ENCODE data around the gene TTLL12. TPM values are rescaled to one million over a fixed set of nuclear protein-coding genes. Genes with fewer than 3 reads are reported as not detected.

TTLL12 gene
- total RNA-seq, 2 experiments from 2014 or later: 66.5 to 71.5 TPM

- Histone ChIP-seq H3K9me2 (ENCODE audit: insufficient read depth, low read length) (no peaks in the 10 kb centered on the region), H3K9me3 (ENCODE audit: low read length) (no peaks in the 10 kb centered on the region), H4K20me1 (ENCODE audit: insufficient read depth, low read length) (no peaks in the 10 kb centered on the region), H2AFZ (ENCODE audit: low read length) (no peak overlapping the region), H3K4me2 (ENCODE audit: low read length) (no peak overlapping the region), H3K79me2 (ENCODE audit: insufficient read depth, low read depth, low read length) (no peaks in the 10 kb centered on the region), H3K4me3 (ENCODE audit: low read depth, low read length, poor library complexity, severe bottlenecking) (no peak overlapping the region), H3K27ac (ENCODE audit: low read depth, low read length, poor library complexity, severe bottlenecking) (no peak overlapping the region), H3K36me3 (ENCODE audit: insufficient read depth, low read length) (no peaks in the 10 kb centered on the region), H3K4me1 (ENCODE audit: insufficient read depth, low read length, poor library complexity, severe bottlenecking) (no peaks in the 10 kb centered on the region)
- CTCF ChIA-PET (ENCODE audit: unreplicated experiment): no interaction called here
- BruUV-seq (replicated peaks): no TSS peak
- no peak for TF ChIP-seq EZH2phosphoT487 (IDR thresholded peaks at IDR 0.05; ENCODE audit: borderline replicate concordance, low read depth, low read length)
- no peak for TF ChIP-seq CTCF (conservative IDR thresholded peaks at IDR 0.05; ENCODE audit: low read length)
- POLR2A ChIA-PET: no interaction called here
- DNase-seq (ENCODE audit: low spot score): no peak
- intact Hi-C loops (cut with micrococcal nuclease; ENCODE audit: unreplicated experiment): no loop called here
These were observed 13.6 kb upstream of the TTLL12 start for GRCh38 chr22:43200555-43200954.

DNA sequence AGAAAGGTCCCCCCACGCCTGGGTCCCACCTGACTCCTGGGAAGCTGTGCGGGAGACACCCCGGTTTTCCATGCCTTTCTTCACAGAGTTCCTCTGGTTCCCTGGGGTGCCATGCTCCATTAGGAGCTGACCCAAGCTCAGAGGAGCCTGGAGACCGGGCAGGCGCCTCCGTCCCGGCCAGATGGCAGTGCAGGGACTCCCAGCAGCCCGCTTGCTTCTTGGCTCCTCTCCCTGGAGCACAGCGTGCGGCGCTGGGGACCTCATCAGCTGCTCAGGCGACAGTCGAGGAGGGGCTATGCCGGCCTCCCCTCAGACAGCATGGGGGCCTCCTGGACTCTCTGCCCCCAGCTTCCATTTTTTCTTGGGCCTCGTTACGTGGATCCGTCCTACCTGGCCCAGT, 13.1 kb upstream of the TTLL12 start:
- H3K4me2 ChIP-seq (ENCODE audit: low read length): no peak overlapping the region
- no peak overlapping the region for H2AFZ ChIP-seq (ENCODE audit: low read length)
- no peaks in the 10 kb centered on the region for H4K20me1 ChIP-seq (ENCODE audit: insufficient read depth, low read length)
- H3K4me1 ChIP-seq (ENCODE audit: insufficient read depth, low read length, poor library complexity, severe bottlenecking): no peaks in the 10 kb centered on the region
- TF ChIP-seq EZH2phosphoT487 (IDR thresholded peaks at IDR 0.05; ENCODE audit: borderline replicate concordance, low read depth, low read length) (no peak), CTCF (conservative IDR thresholded peaks at IDR 0.05; ENCODE audit: low read length) (no peak)
- no peaks in the 10 kb centered on the region for H3K79me2 ChIP-seq (ENCODE audit: insufficient read depth, low read depth, low read length)
- no peaks in the 10 kb centered on the region for H3K36me3 ChIP-seq (ENCODE audit: insufficient read depth, low read length)
- no peak for DNase-seq (ENCODE audit: low spot score)
- H3K4me3 ChIP-seq (ENCODE audit: low read depth, low read length, poor library complexity, severe bottlenecking): no peak overlapping the region
- no peaks in the 10 kb centered on the region for H3K9me3 ChIP-seq (ENCODE audit: low read length)
- no peak overlapping the region for H3K27ac ChIP-seq (ENCODE audit: low read depth, low read length, poor library complexity, severe bottlenecking)
- ChIA-PET POLR2A (no interaction called here), CTCF (ENCODE audit: unreplicated experiment) (no interaction called here)
- no TSS peak for BruUV-seq (replicated peaks)
- H3K9me2 ChIP-seq (ENCODE audit: insufficient read depth, low read length): no peaks in the 10 kb centered on the region
- intact Hi-C loops (cut with micrococcal nuclease; ENCODE audit: unreplicated experiment): no loop called here

- DNase-seq (ENCODE audit: low spot score): no peak
- no peaks in the 10 kb centered on the region for H3K9me3 ChIP-seq (ENCODE audit: low read length)
- CTCF ChIA-PET (ENCODE audit: unreplicated experiment): no interaction called here
- H3K4me3 ChIP-seq (ENCODE audit: low read depth, low read length, poor library complexity, severe bottlenecking): no peak overlapping the region
- no peak overlapping the region for H3K27ac ChIP-seq (ENCODE audit: low read depth, low read length, poor library complexity, severe bottlenecking)
- TF ChIP-seq EZH2phosphoT487 (IDR thresholded peaks at IDR 0.05; ENCODE audit: borderline replicate concordance, low read depth, low read length) (no peak), CTCF (conservative IDR thresholded peaks at IDR 0.05; ENCODE audit: low read length) (no peak)
- no TSS peak for BruUV-seq (replicated peaks)
- intact Hi-C loops (cut with micrococcal nuclease; ENCODE audit: unreplicated experiment): no loop called here
- H4K20me1 ChIP-seq (ENCODE audit: insufficient read depth, low read length): no peaks in the 10 kb centered on the region
- POLR2A ChIA-PET: no interaction called here
- no peaks in the 10 kb centered on the region for H3K9me2 ChIP-seq (ENCODE audit: insufficient read depth, low read length)
- H3K4me1 ChIP-seq (ENCODE audit: insufficient read depth, low read length, poor library complexity, severe bottlenecking): no peaks in the 10 kb centered on the region
- no peak overlapping the region for H3K4me2 ChIP-seq (ENCODE audit: low read length)
- no peak overlapping the region for H2AFZ ChIP-seq (ENCODE audit: low read length)
- H3K36me3 ChIP-seq (ENCODE audit: insufficient read depth, low read length): no peaks in the 10 kb centered on the region
- H3K79me2 ChIP-seq (ENCODE audit: insufficient read depth, low read depth, low read length): no peaks in the 10 kb centered on the region
These were observed 12.6 kb upstream of the TTLL12 start for GRCh38 chr22:43199541-43199940.

Data from OCI-LY7 (cell line).